ENCODE results near the gene OTOG.

The OTOG gene

GRCh38 chr11:17602105-17603001 is 55.3 kb downstream of the OTOG start:
- FAIRE-seq, result no peak
- no peak for DNase-seq (ENCODE audit: insufficient read length, low spot score)

GRCh38 chr11:17603056-17603825 is 56.2 kb downstream of the OTOG start:
- FAIRE-seq (no peak), DNase-seq (ENCODE audit: insufficient read length, low spot score) (no peak)

GRCh38 chr11:17604201-17604914 is 57.3 kb downstream of the OTOG start:
- DNase-seq (ENCODE audit: insufficient read length, low spot score), result no peak
- FAIRE-seq, result no peak

GRCh38 chr11:17604915-17605233 is 57.8 kb downstream of the OTOG start:
- DNase-seq (ENCODE audit: insufficient read length, low spot score), result no peak
- no peak for FAIRE-seq

GRCh38 chr11:17605651-17606122 is 58.6 kb downstream of the OTOG start:
- FAIRE-seq, result no peak

GRCh38 chr11:17606233-17607082 is 59.4 kb downstream of the OTOG start:
- DNase-seq (ENCODE audit: insufficient read length, low spot score) (no peak), FAIRE-seq (no peak)

More at GRCh38 chr11:17605651-17606122, 58.6 kb downstream of the OTOG start:
- no peak for DNase-seq (ENCODE audit: insufficient read length, low spot score)

GRCh38 chr11:17607083-17607429 is 60.0 kb downstream of the OTOG start:
- FAIRE-seq, result no peak
- no peak for DNase-seq (ENCODE audit: insufficient read length, low spot score)

- FAIRE-seq (no peak), DNase-seq (ENCODE audit: insufficient read length, low spot score) (no peak)
These were observed 60.8 kb downstream of the OTOG start for GRCh38 chr11:17607591-17608570.

GRCh38 chr11:17608821-17609220 is 61.8 kb downstream of the OTOG start:
- no peak for FAIRE-seq
- DNase-seq (ENCODE audit: insufficient read length, low spot score), result no peak

- DNase-seq (ENCODE audit: insufficient read length, low spot score), result no peak
- FAIRE-seq, result no peak
These were observed 62.4 kb downstream of the OTOG start for GRCh38 chr11:17609291-17610084.

- no peak for FAIRE-seq
- DNase-seq (ENCODE audit: insufficient read length, low spot score), result no peak
These were observed 63.2 kb downstream of the OTOG start for GRCh38 chr11:17610085-17610894.

- DNase-seq (ENCODE audit: insufficient read length, low spot score) (no peak), FAIRE-seq (no peak)
These were observed 64.0 kb downstream of the OTOG start for GRCh38 chr11:17611049-17611448.

GRCh38 chr11:17611503-17612220 is 64.6 kb downstream of the OTOG start:
- FAIRE-seq (peak; percentile 36), DNase-seq (ENCODE audit: insufficient read length, low spot score) (no peak)

GRCh38 chr11:17612221-17613188 is 65.4 kb downstream of the OTOG start:
- no peak for DNase-seq (ENCODE audit: insufficient read length, low spot score)
- FAIRE-seq, result no peak

GRCh38 chr11:17613428-17613962 is 66.4 kb downstream of the OTOG start:
- DNase-seq (ENCODE audit: insufficient read length, low spot score) (no peak), FAIRE-seq (no peak)

Data from HTR-8/SVneo (cell line).